ENCODE results near the gene SPIN1.

DNA sequence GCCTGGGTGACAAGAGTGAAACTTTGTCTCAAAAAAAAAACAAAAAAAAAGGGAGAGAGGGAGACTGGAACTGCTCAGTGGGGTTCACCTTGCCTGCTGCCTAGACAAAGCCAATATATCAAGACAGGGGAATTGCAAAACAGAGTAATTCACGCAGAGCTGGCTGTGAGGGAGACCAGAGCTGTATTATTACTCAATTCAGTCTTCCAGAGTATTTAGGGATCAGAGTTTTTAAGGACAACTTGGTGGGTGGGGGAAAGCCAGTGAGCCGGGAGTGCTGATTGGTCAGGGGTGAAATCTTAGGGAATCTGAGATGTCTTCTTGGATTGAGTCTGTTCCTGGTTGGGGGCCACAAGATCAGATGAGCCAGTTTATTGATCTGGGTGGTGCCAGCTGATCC is 25.6 kb upstream of the SPIN1 start:
- TF ChIP-seq, protein P1, sequence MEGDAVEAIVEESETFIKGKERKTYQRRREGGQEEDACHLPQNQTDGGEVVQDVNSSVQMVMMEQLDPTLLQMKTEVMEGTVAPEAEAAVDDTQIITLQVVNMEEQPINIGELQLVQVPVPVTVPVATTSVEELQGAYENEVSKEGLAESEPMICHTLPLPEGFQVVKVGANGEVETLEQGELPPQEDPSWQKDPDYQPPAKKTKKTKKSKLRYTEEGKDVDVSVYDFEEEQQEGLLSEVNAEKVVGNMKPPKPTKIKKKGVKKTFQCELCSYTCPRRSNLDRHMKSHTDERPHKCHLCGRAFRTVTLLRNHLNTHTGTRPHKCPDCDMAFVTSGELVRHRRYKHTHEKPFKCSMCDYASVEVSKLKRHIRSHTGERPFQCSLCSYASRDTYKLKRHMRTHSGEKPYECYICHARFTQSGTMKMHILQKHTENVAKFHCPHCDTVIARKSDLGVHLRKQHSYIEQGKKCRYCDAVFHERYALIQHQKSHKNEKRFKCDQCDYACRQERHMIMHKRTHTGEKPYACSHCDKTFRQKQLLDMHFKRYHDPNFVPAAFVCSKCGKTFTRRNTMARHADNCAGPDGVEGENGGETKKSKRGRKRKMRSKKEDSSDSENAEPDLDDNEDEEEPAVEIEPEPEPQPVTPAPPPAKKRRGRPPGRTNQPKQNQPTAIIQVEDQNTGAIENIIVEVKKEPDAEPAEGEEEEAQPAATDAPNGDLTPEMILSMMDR (IDR thresholded peaks at IDR 0.05; ENCODE audit: extremely low read depth in 1 of 2, insufficient read depth in 1 of 2, low read depth in 1 of 2, low read length in 2 of 2) = no peak
- TF ChIP-seq POLR2A (IDR thresholded peaks at IDR 0.05; ENCODE audit: low read depth, low read length) = no peak
- TF ChIP-seq, protein P2, sequence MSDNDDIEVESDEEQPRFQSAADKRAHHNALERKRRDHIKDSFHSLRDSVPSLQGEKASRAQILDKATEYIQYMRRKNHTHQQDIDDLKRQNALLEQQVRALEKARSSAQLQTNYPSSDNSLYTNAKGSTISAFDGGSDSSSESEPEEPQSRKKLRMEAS (IDR thresholded peaks at IDR 0.05; ENCODE audit: insufficient read depth, insufficient read length) = no peak
- no peak for TF ChIP-seq POLR2AphosphoS5 (IDR thresholded peaks at IDR 0.05; ENCODE audit: insufficient read depth, low read depth, low read length)
- TF ChIP-seq EZH2 (IDR thresholded peaks at IDR 0.05; ENCODE audit: borderline replicate concordance, low read depth, low read length, severe bottlenecking) = no peak
- no peak for TF ChIP-seq JUN (IDR thresholded peaks at IDR 0.05; ENCODE audit: borderline replicate concordance, insufficient read depth, insufficient read length, low read depth)
